Astrocyte of the spinal cord (primary cell): ENCODE measurements around the gene SMIM24.
"Not testable (repeated sequence)": the region's sequence is repeated elsewhere in the genome, so short reads cannot be mapped to it uniquely, and the experiment has no call there.

ENCODE experiments used
- DNase-seq: peaks from one replicate; pipeline ENCODE4 v3.0.0; 2011; ENCODE audit warnings: low read depth, low spot score
- H3K4me3 ChIP-seq: 2 replicates; pipeline ENCODE4 v1.5.1; 2011; ENCODE audit warnings: low read depth, mild to moderate bottlenecking, low read length, moderate library complexity
- CTCF ChIP-seq: IDR thresholded peaks from 2 replicates; pipeline ENCODE4 v1.5.1; 2012; ENCODE audit warnings: low read depth, mild to moderate bottlenecking, low read length, inconsistent platforms
- in situ Hi-C: cut with HindIII; loops from 2 replicates; pipeline ENCODE4 v1.10.0; 2017; ENCODE audit warnings: low sequenced_read_pairs

Gene SMIM24

GRCh38 chr19:3455393-3455955 lies 24.9 kb downstream of the SMIM24 start:
- no peak overlapping the region for H3K4me3 ChIP-seq
- DNase-seq = no peak
- no peak for TF ChIP-seq CTCF
- in situ Hi-C loops = no loop called here

GRCh38 chr19:3454656-3455392 lies 25.5 kb downstream of the SMIM24 start:
- no peak for DNase-seq
- in situ Hi-C loops = no loop called here
- no peak overlapping the region for H3K4me3 ChIP-seq
- TF ChIP-seq CTCF = no peak

- in situ Hi-C loops = no loop called here
- H3K4me3 ChIP-seq = no peak overlapping the region
- TF ChIP-seq CTCF = no peak
- no peak for DNase-seq
These were observed 26.5 kb downstream of the SMIM24 start for GRCh38 chr19:3453840-3454239.

GRCh38 chr19:3452942-3453214 lies 27.4 kb downstream of the SMIM24 start:
- H3K4me3 ChIP-seq, in situ Hi-C loops, DNase-seq: not testable (repeated sequence)

- no peak for DNase-seq
- no peak for TF ChIP-seq CTCF
- H3K4me3 ChIP-seq = no peak overlapping the region
- in situ Hi-C loops = no loop called here
These were observed 28.0 kb downstream of the SMIM24 start for GRCh38 chr19:3452171-3452941.

- in situ Hi-C loops = no loop called here
- no peak for TF ChIP-seq CTCF
- no peak overlapping the region for H3K4me3 ChIP-seq
- DNase-seq = no peak
These were observed 28.9 kb downstream of the SMIM24 start for GRCh38 chr19:3451451-3451866.

GRCh38 chr19:3450796-3451411 lies 29.4 kb downstream of the SMIM24 start:
- H3K4me3 ChIP-seq = no peak overlapping the region
- no peak for TF ChIP-seq CTCF
- DNase-seq = peak; percentile 100
- in situ Hi-C loops = no loop called here
